Omental fat pad (tissue), 4 donors: Measurements from ENCODE around the gene CC2D2B. TPM values are rescaled to one million over a fixed set of nuclear protein-coding genes. Genes with fewer than 3 reads are reported as not detected.
A peak's percentile ranks its signal among the peaks of the same experiment; 100 is the strongest.

Experiments
- ATAC-seq: fragments of 150-250 bp; one replicate; pipeline ENCODE4 v1.9.1; 2016; ENCODE audit warnings: mild to moderate bottlenecking, moderate library complexity; ENCODE audit not compliant: low FRiP score
- DNase-seq: peaks from one replicate; pipeline ENCODE4 v3.0.0-alpha.2; 2019; ENCODE audit warnings: low spot score
- total RNA-seq, 4 donors: library from RNA; depleted of rRNA; stranded (reverse); fragments of >200 nt; gene quantifications; one replicate each; pipeline ENCODE4 v1.1.0, GENCODE V29; 2016
- TF ChIP-seq, protein P1 (sequence below), 3 donors: fragments of 450-650 bp; IDR thresholded peaks; one replicate each; pipeline ENCODE4 v1.5.1; 2016 to 2017; ENCODE audit warnings: antibody characterized with exemption in 3 of 3, mild to moderate bottlenecking in 3 of 3, moderate library complexity in 2 of 3

CC2D2B gene
- total RNA-seq, 4 donors from 2014 or later, result 0.56 to 2.9 (median 1.9) TPM

DNA sequence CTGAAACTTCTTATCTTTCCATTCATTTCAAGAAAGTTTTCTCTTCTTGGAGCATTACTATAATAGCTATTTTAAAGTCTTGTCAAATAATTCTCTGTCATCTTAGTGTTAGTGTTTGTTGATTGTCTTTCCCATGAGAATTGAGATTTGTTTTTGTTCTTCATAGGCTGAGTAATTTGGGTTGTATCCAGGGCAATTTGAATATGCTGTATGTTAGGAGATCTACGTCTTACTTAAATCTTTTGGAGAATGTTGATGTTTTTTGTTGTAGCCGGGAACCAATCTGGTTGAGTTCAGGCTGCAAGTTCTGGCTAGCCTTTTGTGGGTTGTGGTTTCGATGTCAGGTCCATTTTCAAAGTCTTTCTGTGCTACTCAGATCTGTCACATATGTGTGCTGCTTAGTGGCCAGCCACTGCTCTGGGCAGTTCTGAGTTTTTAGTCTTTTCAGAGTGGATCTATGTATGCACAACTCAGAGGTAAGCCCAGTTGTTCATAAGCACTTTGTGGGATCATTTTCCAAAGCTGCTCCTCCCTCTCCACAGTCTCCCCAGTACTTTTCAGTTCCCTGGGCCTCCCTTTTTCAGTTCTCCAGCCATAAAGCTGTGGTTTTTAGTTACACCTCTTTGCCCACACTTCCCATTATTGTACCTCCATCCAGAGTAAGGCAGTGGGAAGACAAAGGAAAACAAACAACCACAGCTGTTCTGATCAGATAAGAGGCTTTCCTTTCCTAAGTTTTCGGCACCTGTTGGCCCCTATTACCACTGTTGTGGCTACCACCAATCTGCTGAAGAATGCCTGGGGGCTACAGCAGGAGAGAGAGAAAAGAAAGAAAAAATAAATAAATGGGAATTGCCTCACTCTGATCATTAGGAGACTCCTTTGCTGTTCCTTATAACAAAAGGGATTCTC is 131.0 kb downstream of the CC2D2B start:
- no peak for DNase-seq
- TF ChIP-seq, protein P1, sequence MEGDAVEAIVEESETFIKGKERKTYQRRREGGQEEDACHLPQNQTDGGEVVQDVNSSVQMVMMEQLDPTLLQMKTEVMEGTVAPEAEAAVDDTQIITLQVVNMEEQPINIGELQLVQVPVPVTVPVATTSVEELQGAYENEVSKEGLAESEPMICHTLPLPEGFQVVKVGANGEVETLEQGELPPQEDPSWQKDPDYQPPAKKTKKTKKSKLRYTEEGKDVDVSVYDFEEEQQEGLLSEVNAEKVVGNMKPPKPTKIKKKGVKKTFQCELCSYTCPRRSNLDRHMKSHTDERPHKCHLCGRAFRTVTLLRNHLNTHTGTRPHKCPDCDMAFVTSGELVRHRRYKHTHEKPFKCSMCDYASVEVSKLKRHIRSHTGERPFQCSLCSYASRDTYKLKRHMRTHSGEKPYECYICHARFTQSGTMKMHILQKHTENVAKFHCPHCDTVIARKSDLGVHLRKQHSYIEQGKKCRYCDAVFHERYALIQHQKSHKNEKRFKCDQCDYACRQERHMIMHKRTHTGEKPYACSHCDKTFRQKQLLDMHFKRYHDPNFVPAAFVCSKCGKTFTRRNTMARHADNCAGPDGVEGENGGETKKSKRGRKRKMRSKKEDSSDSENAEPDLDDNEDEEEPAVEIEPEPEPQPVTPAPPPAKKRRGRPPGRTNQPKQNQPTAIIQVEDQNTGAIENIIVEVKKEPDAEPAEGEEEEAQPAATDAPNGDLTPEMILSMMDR (IDR thresholded peaks at IDR 0.05), result no peak
- no peak for ATAC-seq

DNA sequence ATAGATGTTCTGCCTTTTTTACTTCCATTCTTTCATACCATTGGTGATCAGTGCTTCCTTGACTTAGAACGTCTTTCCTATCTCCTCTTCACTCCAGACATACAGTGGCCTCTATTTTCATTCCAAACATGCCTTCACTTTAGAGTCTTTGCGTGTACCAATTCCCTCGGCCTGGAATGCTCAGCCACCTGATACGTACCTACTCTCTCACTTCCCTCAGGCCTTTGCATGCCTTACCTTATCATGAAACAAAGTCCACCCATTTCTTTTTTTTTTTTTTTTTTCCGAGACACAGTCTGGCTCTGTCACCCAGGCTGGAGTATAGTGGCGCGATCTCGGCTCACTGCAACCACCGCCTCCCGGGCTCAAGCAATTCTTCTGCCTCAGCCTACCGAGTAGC is 133.4 kb downstream of the CC2D2B start:
- ATAC-seq (no peak), DNase-seq (no peak)
- TF ChIP-seq, protein P1 (IDR thresholded peaks at IDR 0.05), result no peak

DNA sequence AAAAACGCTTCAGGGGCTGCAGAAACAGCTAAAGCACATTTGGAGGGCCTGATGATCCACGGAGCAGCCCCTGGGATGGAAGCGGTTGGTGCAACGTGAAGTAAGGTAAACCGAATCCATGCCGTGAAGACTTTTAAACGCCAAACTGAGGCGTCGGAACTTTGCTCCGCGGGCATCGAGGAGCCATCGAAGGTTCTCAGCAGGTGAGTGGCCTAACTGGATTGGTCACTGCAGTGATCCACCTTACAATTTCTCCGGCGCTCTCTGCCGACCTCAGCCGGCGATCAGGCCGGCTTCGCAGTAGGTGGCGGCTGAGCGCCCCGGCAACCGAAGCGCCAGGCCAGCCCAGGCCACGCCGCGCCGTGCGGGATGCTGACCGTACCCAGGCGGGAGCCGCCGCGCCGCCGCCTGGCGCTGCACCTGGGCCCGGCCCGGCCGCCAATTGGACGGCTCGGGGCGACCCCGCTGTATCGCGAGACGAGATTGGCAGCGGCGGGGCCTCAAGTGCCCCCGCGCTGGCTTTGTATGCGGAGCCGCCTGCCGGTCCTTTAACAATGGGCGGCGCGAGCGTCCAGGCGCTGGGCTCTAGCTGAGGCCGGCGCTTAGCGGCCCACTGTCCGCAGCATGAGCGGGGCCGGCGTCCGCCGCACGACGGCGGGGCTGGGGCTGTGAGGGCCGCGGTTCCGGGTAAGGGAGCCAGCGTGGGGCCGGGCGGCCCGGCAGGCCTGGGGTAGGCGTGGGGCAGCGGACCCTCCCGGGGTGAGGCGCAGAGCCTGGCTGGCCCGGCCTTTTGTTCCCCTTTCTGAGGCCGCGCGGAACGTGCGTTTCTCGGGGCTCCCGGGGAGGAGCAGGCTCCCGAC is 135.5 kb downstream of the CC2D2B start, which contains the start of gene CCNJ:
Gene CCNJ, plus strand, starts transcription at position 551 of the 860 bp plus-strand sequence. CDS start 811 bp downstream, outside the sequence.
- ATAC-seq, result peak; percentile 93
- peak; percentile 58 for DNase-seq
- TF ChIP-seq, protein P1 (IDR thresholded peaks at IDR 0.05), result no peak

DNA sequence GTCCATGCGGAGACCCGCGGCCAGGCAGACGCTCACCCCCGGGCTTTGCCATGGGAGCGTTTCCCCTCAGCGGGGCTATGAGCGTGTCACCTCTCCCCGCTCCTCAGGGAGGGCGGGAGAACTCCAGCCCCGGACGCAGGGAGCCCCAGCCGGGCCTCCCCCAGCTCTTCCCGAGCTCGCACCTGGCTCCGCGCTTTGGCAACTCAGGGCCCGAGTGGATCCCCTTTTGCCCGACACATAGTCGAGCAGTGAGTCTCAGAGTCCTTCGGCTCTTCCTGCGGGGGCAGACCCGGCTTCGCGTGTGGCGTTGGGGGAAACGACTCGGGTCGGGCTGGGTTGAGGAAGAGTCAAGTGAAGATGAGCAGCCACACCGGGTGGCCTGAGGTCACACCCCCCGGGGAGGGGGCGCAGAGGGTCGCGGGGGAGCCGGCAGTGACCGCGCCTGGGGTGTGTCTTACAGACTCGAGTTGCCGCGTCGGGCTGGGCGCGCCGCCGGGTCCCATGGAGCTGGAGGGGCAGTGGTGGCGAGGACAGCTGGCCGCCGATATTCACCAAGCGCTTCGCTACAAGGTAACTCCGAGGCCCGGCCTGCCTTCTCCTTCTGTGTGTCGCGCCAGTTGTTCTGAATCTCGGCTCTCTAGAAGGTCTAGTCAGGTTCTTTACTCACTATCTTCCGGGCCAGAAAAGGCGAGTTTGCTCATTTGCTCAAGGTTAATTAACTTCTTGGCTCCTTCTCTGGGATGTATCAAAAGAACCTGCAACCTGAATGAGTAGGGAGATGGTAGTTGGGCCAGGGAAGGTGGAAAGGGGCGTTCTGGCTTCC is 136.3 kb downstream of the CC2D2B start:
- DNase-seq, result no peak
- ATAC-seq, result peak; percentile 73
- TF ChIP-seq, protein P1 (IDR thresholded peaks at IDR 0.05), result no peak

DNA sequence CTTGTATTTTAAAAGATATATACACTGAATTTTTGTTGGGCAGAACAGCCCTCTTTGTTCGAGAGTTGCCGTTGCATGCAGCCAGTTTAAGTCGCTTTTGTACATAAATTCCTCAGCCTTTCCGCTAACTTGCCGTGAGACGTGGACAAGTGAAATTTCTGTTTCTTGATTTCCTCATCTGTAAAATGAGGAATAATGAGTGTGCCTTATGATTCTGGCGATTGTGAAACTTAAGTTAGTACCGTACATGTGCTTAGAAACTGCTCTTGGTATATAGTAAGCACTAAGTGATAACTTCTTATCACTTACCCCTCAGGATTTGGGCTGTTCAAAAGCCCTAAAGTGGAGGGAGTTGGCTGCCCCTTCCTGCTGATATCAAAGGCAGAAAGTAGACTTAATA is 137.0 kb downstream of the CC2D2B start:
- TF ChIP-seq, protein P1 (IDR thresholded peaks at IDR 0.05), result no peak
- ATAC-seq, result no peak
- DNase-seq, result no peak

DNA sequence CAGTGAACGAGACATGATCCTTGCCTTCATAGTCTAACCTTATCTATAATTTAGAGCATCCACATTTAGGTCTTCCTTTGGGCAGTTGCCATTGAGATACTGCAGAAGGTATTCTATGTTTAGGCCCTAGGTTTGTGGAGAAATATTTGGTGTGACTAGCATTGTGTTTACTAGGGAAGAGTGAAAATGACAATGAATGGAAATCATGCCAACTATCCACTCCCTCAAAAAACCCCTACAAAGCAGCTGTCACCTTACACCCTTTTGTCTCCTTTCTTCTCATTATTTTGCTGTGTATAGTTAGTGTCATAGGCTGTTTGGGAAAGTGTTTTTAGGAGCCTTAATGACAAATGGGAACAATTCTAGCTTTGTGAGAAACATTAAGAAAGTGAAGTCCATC is 138.8 kb downstream of the CC2D2B start:
- ATAC-seq, result no peak
- TF ChIP-seq, protein P1 (IDR thresholded peaks at IDR 0.05), result no peak
- DNase-seq, result no peak
